Measurements from ENCODE around the gene TBC1D9.
"Not testable (repeated sequence)": the region's sequence is repeated elsewhere in the genome, so short reads cannot be mapped to it uniquely, and the experiment has no call there.

The TBC1D9 gene

DNA sequence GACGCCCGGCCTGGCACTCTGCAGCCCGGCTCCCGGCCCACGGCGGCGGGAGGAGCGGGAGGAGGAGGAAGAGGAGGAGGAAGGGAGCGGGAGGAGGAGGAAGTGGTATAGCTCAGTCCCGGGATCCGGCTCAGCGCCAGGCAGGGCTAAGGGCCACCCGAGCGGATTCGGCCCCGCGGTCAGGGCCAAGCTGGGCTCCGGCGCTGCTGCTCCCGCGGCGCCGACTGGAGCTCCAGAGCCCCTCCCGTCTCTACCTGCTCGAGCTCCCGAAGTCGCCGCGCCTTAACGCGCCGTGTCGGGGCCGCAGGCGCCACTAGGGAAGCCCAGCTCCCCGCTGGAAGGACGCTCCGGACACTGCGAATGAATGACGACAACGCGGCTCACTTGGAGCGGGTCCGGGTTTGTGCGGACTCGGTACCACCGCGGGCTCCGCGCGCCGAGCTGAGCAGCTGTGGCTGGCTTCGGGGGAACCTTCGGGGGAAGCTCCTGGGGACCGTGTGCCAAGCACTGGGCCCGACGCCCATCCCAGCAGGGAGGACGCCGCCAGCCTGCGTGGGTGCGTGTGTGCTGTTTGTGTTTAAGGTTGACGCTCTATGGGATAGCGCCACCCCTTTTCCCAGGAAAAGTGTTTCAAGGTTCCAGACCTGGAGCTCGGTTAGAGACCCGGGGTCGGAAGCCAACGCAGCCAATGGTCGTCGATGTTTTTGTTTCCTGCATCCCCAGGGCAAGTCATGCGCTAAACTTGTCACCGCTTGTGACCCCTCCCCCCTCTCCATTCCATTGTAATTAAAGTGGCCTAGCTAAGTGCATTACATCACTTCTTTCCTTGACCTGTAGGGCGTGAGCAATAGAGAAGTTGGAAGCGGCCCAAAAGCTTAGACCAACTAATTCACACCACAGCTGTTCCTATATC lies at the start of gene TBC1D9:
Gene TBC1D9 (minus strand): TSS at position 67 of the 913 bp plus-strand sequence. CDS start 340 bp downstream, outside the sequence.
- DNase-seq: peak; percentile 87

DNA sequence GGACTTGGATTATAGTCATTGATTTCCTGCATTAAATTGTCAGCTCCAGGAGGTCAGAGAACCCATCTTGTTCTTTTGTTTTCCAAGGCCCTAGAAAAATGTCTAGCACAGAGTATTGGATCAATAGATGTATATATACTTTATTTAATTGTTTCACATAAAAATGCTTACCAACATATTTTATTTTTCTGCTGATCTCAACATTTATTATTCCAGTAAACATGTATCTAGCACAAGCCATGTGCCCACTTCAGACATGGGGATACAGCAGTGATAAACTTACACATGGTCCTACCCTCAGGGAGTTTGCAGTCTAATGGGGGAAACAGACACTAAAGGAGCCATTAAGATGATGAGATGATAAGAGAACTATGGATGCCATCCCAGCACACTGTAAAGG lies 49.1 kb upstream of the TBC1D9 start:
- DNase-seq: no peak

DNA sequence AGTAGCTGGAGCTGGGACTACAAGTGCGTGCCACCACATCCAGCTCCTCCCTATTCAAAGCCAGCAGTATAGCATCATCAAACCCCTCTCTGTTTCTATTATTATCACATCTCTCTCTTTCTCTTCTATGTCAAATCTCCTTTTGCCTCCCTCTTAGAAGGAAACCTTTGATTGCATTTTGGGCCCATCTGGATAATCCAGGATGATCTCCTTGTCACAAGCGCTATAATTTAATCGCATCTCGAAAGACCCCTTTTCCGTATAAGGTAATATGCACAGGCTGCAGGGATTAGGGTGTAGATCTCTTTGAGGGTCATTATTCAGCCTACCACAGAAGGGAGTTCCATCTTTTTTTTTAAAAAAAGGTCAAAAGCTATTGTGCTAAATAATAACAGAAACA lies 46.4 kb upstream of the TBC1D9 start:
- DNase-seq: no peak

DNA sequence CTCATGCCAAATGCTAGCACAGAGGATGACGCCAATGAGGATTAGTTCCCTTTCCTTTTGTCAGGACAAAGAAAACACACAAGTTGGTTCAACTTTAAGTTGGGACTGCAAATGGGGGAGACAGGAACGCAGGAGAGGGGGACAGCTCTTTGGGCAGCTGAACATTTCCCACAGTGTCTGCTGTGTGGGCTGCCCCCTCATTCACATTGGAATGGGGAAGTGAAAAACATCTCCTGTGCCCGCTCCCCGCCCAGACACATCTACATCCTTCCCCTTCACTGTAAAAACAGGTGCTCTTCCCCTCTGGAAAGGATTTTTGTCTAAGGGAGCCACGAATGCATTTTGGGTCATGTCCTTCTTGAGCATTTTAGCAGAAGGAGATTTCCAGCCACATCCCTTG lies 44.5 kb upstream of the TBC1D9 start:
- no peak for DNase-seq

DNA sequence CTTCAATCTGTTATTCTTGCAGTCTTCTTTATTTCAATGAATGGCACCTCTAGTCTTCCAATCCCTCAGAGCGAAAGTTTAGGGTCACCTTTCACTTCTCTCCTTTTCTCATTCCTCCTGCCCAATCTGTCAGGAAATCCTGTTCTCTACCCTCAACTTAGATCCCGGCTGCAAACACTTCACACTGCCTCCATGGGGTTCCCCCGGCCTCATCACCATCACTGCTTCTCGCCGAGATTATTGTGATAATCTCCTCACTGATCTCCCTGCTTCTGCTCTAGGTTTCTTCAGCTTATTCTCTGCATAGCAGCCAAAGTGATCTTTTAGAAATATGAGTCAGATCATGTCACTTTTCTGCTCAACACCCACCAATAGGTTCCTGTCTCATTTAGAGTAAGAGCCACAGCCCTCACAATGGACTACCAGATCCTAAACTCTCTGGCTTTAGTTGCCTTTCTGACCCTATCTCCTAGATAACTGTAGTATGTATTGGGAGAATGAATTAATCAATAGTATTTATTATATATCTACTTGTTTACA lies 43.6 kb upstream of the TBC1D9 start:
- no peak for DNase-seq

DNA sequence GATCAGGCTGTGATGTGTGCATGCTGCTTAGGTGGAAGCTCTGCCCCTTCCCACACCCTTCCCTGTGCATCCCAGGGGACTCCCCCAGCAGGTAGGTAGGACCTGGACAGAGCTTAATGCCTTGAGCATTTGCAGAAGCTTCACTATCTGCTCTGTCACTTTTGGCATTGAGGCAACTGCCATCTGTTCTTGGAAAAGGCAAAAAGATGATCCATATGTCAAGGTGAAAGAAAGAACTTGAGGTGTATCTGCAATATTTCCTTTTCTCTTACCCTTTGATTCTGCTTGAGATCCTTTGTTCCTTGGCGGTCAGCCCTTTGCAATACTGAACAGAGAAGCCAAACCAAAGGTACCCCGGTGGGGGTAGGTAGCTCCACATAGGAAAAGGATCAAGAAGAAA lies 37.1 kb upstream of the TBC1D9 start:
- no peak for DNase-seq

DNA sequence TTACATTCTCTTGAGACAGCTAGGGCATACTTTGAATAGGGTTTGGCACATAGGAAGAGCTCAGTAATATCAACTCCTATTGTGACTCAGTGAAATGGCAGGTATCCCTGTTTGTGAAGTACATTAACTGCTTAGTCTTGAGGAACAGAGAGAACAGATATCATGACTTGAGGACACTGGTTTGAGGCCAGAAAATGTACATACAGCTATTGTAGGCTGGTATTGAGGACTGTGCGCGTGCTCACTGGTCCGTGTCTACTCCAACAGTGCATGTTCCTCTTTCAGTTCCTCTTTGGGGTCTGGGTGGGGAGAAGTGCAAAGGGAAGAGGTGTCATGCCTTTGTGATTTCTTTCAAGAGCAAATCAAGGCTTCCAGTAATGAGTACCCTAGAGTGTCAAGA lies 34.6 kb upstream of the TBC1D9 start:
- DNase-seq: no peak

DNA sequence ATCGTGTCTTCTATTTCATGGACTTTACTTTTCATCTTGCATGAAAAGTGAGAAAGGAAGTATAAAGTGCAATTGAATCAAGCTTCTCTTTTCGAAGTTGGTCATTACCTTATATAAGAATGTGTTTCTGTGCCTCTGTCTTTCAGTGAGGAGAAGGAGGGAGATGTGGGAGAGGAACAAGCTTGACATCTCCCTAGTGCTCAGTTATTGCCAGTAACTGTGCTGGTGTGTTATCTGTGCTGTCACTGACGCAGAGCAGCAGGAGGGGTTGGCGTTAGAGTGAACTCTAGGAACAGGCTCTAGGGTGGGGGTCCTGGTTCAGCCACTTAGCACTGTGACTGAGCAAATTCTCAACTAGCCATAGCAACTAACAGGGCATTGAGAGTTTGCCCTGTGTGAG lies 34.0 kb upstream of the TBC1D9 start:
- DNase-seq: no peak

DNA sequence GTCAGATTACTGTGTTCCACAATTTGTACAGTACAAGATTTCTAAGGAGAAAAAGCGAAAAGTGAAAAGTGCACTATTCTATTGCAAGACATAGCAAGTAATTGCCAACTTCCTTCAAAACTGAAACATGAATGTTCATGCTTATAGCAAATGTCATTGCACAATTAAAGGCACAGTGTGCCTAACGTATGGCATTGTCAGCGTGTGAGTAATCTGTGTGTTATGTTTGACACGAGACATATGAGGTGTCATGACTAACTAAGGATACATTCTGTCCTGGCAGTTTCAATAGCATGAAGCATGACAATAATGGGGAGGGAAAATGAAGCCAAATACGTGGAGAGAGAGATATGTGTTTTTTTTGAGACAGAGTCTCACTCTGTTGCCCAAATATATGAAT lies 33.6 kb upstream of the TBC1D9 start:
- DNase-seq: no peak

DNA sequence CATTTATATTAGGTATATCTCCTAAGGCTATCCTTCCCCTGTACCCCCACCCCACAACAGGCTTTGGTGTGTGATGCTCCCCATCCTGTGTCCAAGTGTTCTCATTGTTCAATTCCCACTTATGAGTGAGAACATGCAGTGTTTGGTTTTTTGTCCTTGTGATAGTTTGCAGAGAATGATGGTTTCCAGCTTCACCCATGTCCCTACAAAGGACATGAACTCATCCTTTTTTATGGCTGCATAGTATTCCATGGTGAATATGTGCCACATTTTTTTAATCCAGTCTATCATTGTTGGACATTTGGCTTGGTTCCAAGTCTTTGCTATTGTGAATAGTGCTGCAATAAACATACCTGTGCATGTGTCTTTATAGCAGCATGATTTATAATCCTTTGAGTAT lies 26.6 kb upstream of the TBC1D9 start:
- not testable (repeated sequence) for DNase-seq

DNA sequence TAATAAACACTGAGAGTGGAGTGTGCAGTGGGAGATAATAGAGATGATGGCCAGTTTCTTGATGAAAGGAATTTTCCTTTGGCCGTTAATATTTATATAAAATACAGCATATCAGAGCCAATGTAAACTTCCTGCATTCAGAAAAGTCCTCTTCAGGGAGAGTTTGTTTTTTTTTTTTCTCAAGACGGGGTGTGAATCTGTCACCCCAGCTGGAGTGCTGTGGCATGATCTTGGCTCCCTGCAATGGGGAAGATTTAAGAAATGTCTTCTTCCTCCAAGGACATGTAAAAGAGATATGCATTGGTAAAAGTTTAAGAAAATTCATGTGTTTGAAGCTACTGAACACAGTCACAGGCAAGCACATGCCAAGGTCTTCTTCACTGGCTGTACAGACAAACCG lies 25.4 kb upstream of the TBC1D9 start:
- no peak for DNase-seq

DNA sequence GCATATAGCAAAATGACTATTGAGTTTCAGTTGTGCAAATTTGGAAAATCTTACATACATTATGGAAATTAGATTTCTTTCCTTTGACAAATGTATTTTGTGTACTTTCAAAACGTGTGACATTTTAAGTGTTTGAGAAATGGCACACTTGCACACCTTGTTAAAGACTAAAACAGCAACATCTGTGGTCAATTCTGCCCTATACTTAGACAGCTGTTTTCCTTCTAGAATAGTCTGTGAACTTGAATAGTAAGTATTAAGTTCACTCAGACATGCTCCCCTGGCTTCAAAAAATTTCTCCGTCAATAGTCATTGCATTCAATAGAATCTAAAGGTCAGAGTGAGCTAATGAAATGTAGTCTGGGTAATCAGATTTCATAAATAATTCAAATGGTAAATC lies 21.7 kb upstream of the TBC1D9 start:
- no peak for DNase-seq

DNA sequence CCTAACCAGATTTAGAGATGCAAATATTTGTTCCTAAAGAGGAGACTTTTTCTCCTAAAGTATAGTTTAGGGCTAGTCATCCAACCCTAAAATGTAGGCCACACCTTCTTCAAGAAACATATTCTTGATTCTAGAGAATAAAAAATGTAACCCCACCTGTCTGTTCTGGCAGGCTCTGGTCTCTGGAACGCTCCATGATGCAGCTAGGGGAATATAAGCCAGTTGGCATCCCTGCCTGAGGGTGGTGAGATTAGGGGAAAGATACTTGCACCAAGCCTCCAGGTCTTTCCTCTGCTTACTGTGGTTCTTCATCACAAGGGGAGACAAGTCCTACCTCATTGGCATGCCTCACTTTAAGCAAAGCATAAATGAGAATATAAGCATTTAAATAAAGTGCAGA lies 21.2 kb upstream of the TBC1D9 start:
- no peak for DNase-seq

DNA sequence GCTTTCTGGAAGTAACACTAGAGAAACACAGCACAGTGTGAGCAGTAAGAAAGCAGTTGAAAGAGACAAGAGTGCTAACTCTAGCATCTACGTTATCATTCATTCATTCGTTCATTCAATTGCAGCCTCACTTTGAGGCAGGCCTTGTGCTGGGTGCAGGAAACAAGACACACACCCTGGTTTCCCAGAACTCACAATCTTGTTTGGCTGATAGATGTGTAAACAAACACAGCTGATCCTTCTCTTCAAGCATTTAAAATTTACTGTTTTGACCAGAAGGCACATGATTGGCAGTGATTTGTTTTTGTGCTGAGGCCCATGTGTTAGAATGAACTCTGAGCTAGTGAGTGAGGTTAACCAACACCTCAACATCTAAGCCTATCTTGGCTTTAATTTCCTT lies 20.4 kb upstream of the TBC1D9 start:
- DNase-seq: no peak

DNA sequence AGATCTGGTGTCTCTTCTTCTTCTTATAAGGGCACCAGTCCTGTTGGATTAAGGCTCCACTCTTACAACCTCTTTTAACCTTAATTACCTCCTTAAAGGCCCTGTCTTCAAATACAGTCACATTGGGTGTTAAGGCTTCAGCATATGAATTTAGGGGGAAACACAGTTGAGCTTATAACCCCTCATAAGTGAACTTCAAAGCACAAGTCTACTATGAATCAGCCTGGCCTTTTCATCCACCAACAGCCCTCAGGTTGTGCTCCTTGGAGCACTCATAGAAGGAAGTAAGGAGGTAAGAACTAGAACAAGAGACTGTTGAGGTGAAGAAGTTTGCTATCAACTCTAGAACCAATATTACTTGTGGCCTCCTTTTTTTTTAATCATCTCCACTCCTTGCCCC lies 18.8 kb upstream of the TBC1D9 start:
- no peak for DNase-seq

DNA sequence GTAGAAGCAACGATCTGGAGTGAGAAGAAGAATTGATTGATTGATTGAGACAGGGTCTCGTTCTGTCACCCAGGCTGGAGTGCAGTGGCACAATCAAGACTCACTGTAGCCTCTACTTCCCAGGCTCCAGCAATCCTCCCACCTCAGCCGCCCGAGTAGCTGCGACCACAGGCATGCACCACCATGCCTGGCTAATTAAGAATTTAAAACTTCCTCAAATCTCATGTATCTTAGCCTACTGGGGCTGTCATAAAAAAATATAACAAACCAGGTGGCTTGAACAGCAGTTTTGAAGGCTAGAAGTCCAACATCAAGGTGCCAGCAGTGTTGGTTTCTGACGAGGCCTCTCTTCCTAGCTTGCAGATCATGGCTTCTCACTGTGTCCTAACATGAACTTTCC lies 18.3 kb upstream of the TBC1D9 start:
- no peak for DNase-seq

DNA sequence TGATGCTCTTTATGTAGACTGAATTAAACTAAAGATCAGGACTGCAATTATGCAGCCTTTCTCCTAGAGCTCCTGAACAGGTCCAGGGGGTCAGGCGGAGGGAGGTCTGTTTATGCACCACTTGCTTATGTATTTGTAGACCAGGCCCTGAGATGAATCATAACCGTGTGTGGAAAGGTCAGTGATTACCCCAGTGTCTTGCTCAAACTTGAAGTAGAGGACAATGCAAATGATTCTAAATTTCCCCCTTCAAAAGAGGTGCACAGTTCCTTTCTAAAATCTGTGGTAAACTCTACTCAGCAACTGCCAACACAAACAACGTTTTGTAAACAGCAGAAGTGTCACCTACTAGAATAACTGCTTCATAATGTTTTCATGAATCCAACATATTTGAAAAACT lies 13.0 kb upstream of the TBC1D9 start:
- no peak for DNase-seq

DNA sequence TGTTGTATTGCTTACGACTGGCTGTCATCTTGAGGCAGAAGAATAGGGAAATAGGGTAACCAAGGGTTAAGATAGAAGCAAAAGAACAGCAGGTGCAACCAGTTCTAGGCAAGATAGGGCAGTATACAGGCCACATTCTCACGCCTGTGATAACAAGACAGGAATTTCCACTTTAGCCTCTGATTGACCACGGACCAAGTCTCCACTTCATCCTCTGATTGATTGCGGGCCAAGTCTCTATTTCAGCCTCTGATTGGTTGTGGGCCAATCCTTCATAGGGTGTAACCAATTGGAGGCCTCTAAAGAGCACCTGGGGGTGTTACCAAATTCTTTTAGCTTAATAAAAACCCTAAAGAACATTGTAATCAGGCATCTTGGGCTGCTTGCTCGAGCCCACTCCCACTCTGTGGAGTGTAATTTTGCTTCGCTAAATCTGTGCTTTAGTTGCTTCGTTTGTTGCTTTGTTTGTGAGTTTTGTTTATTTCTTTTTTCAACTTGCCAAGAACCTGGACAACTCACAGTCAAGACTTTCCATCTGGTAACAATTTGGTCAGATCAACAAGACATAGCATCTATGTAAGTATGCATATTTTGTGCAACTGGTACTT lies 8.7 kb upstream of the TBC1D9 start:
- no peak for DNase-seq

DNA sequence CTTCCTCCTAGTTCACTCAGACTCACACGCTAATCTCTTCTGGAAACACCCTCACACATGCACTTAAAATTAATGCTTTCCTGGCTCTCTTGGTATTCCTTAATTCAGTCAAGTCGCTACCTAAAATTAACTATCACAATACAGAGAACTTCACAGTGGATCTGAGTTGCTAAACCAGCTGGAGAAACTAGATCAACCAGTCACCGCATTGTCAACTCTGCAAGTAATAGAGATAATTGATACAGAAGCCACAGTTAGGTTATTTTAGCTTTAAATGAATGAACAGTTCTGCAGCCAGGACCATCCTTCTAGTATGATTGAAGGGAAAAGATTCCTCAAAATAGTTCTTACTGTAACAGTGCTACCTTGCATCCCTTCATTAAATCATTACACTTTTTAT lies 6.0 kb upstream of the TBC1D9 start:
- no peak for DNase-seq

DNA sequence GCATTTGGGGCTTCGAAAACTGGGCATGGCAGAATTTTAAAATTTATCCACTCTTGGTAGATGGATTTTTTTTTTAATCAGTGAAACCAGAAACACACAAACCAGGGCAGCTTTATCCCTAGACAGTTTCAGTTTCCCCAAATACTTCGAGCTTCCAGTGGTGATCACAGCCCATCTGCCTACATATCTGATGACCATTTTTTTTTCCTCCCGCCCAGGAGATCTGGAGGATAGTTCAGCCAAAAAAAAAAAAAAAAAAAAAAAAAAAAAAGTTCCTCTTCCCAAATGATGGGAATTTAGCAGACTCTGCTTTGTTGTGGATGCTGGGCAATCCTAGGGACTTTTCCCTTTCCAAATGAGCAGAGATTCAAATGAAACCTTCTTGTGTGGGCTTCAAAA lies 1.0 kb upstream of the TBC1D9 start:
- DNase-seq: no peak

DNA sequence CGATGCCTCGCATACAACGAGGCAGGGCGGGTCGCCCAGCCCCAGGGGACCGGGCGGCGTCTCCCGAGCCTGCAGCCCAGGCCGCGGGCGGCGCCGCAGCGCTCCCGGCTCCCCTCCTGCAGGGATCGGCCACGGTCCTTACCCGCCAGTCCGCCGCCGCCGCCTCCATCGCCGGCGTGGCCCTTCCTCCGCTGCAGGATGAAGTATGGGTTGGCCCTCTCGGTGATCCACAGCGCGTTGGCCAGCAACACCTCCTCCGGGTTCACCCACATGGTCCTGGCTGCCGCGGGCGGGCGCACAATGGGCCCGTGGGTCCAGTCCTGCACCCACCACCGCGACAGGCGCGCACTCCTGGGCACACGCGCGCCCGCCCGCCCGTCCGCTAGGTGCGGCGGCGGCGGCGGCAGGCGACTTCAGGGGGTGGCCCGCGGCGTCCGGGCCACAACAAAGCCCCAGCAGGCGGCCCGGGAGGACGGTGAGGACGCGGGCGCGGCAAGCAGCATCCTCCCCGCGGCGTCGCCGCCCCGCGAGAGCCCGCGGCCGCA lies 339 bp downstream of the TBC1D9 start:
- DNase-seq: peak; percentile 45

DNA sequence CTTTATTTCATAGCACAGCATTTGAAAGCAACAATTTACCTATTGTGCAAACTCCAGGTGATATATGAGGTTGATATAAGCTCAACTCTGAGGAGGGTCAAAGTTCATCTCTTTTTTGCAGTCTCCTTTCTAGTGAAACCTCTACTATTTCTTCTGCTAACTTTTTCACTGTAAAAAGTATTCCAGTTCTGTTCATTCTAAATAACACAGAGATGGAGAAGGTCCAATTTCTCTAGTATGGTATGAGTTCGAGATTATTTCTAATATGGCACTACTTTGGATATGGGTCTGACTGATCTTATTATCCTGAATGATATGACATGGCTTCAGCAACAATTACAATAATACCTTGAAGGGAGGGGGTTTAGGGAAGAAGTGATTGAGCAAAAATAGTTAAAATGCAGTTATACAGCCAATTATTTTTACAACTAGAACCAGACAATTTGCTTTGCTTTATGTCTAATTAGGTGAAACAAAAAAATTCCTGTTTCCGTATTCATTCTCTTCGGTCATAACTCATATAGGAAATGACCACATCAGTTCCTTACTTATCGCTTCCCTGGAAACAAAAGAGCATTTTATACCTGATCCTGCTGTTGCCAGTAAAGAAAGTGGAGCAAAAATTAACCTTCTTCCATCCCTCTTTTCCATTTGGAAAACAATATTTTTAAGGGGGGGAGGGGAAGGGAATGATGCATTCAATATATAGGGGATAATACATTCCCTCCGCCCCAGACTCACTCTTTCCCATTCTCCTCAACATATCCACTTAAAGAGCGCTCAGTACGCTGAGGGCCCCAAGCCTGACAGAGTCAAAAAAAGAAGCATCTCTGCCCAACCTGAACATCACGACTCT lies 1.0 kb downstream of the TBC1D9 start:
- DNase-seq: no peak

DNA sequence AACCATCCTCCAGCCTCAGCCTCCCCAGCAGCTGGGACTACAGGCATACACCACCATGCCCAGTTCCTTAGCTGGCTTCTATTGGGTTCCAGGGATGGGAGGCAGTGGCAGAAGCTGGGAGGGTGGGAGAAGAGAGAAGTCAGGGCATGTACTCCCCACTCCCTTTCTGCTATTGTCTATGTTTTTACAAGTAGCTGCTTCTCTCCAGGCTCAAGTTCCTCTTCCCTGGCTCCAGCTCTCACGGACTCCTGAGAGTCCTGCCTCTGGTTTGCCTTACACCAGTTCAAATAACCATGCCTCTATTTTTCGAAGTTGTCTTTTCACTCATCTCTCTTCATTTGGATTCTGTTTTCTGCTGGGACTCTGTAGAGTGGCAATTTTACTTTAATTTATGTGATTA lies 2.9 kb downstream of the TBC1D9 start:
- no peak for DNase-seq

Measured in NCI-H345 (cell line).